ENCODE measurements around the gene CFAP44.
"Not testable (repeated sequence)": the region's sequence is repeated elsewhere in the genome, so short reads cannot be mapped to it uniquely, and the experiment has no call there.

CFAP44 gene, protein sequence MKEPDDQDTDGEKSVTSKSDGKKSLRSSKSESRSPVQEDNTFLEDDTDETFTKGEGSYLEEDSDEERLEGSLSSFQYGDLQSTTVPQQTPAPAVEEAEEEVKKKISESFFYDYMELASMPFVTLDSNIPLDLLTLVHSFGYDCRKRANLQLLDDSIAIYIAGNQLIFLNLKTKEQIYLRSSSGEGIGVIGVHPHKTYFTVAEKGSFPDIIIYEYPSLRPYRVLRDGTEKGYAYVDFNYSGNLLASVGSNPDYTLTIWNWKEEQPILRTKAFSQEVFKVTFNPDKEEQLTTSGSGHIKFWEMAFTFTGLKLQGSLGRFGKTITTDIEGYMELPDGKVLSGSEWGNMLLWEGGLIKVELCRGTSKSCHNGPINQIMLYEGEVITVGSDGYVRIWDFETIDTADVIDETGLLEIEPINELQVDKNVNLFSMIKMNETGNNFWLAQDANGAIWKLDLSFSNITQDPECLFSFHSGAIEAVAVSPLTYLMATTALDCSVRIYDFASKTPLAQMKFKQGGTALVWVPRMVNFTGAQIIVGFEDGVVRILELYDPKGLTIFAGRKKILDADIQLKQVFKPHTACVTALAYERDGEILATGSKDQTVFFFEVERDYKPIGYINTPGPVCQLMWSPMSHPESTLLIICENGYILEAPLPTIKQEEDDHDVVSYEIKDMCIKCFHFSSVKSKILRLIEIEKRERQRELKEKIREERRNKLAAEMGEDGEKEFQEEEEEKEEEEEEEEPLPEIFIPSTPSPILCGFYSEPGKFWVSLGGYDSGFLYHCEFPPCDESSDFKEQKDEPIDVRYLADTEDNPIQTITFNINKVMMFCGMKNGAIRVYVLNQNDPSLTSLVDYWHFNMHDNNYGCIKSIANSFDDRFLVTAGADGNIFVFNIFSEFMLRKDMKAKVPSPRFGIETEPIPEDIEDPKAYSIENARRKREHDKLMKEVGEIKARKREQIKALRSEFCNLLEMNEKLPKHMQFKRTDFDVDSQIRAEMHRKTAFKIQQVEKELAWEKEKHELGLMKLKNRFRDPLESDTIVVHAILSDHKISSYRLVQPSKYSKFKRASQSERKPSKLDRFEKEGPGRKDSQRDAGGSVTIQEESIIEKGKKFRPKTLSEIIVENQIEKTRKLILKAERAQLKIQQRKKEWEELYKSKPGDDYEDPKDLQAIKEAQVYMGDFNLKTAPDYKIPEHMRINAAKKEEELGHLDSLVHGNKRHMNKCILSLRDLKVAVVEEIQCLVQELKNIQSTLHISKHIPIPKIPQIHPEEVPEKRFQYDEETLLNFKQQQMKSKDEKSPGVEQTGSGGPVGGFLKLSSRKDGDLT (N-terminal part only)

DNA sequence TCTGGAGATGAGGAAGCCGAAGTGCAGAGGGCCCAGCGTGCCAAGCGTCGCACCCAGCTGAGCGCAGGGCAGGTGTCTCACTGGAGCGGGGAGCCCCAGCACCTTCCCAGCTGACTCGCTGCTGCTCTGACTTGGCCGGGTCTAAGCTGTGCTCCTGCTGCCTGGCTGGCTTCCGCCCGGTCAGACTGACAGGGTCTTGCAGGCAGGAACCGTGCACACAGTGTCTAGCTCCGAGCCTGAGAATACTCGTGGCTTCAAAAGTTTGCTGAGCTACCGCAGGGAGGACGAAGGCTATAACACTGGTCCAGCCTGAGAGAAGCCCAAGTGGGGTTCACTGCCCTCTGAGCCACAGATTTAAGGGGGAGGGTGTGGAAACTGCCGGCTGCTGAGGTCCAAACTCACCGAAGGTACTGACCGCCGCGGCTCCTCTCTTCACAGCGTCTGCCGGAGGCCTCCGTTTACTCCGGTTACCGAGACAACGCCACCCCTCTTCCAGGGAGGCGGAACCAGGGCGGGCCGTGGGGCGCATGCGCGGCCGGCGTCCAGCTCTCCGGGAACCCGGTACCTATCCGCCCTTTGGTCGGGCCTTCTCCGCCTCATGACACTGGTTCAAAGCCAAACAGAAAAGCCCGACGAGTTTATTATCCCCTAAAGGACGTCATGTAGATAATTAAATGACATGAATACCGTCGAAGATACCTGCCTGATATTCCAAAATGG, at the start of gene CFAP44:
Gene CFAP44 (minus strand): TSS at position 443 of the 720 bp plus-strand sequence. CDS start 7,829 bp downstream, outside the sequence.
- H3K4me3 ChIP-seq (ENCODE audit: low read depth, low read length): no peak within 1 kb of the TSS

DNA sequence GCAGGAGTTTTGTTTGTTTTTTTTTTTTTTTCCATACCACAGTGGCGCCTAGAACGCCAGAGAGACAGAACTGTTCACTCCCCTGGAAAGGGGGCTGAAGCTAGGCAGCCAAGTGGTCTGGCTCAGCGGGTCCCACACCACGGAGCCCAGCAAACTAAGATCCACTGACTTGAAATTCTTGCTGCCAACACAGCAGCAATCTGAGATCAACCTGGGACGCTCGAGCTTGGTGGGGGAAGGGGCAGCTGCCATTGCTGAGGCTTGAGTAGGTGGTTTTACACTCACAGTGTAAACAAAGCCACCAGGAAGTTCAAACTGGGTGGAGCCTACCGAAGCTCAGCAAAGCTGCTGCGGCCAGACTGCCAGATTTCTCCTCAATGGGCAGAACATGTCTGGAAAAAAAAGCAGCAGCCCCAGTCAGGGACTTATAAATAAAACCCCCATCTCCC, 43.9 kb upstream of the CFAP44 start:
- TF ChIP-seq, protein P1, sequence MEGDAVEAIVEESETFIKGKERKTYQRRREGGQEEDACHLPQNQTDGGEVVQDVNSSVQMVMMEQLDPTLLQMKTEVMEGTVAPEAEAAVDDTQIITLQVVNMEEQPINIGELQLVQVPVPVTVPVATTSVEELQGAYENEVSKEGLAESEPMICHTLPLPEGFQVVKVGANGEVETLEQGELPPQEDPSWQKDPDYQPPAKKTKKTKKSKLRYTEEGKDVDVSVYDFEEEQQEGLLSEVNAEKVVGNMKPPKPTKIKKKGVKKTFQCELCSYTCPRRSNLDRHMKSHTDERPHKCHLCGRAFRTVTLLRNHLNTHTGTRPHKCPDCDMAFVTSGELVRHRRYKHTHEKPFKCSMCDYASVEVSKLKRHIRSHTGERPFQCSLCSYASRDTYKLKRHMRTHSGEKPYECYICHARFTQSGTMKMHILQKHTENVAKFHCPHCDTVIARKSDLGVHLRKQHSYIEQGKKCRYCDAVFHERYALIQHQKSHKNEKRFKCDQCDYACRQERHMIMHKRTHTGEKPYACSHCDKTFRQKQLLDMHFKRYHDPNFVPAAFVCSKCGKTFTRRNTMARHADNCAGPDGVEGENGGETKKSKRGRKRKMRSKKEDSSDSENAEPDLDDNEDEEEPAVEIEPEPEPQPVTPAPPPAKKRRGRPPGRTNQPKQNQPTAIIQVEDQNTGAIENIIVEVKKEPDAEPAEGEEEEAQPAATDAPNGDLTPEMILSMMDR (IDR thresholded peaks at IDR 0.05; ENCODE audit: borderline replicate concordance, insufficient read depth, low read depth, low read length): no peak
- no peak overlapping the region for H3K4me3 ChIP-seq (ENCODE audit: low read depth, low read length)

More for the DNA sequence above, at the start of gene CFAP44:
- TF ChIP-seq, protein P1 (IDR thresholded peaks at IDR 0.05; ENCODE audit: borderline replicate concordance, insufficient read depth, low read depth, low read length): no peak

DNA sequence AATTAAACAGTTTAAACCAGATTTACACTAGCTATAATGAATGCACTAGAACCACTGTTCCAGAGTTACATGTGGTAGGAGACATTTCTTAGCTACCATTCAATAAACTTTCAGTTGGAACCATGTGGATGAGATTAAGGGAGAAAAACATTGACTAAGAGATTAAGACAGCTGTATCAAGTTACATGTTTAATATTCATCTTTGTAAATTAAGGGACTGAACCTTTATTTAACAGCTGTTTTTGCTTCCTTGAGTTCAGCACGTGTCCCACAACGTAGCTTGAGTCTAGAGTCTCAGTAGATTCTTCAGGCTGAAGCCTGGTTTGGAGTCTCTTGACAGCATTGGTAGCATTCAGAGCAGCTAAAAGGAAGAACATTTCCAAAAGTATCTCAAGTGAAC, 27.2 kb upstream of the CFAP44 start:
- no peak overlapping the region for H3K4me3 ChIP-seq (ENCODE audit: low read depth, low read length)
- TF ChIP-seq, protein P1 (IDR thresholded peaks at IDR 0.05; ENCODE audit: borderline replicate concordance, insufficient read depth, low read depth, low read length): no peak

DNA sequence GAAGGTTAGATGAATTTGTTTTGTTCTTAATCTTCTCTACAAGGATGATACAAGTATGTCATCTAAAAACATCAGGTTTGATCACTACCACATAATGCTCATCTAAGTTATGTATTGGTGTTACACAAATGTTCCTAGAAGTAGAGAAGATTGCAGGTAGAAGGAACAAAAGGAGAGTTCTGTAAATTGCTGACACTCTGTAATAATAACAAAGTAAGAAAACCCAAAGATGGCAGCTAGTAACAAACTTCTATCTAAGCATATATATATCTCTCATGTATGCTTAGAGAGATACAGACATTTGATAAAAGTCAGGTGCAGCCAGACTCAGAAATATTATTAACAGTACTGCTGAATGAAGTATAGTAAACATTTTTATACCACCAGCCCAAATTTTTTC, 20.2 kb upstream of the CFAP44 start:
- TF ChIP-seq, protein P1 (IDR thresholded peaks at IDR 0.05; ENCODE audit: borderline replicate concordance, insufficient read depth, low read depth, low read length): no peak
- no peak overlapping the region for H3K4me3 ChIP-seq (ENCODE audit: low read depth, low read length)

DNA sequence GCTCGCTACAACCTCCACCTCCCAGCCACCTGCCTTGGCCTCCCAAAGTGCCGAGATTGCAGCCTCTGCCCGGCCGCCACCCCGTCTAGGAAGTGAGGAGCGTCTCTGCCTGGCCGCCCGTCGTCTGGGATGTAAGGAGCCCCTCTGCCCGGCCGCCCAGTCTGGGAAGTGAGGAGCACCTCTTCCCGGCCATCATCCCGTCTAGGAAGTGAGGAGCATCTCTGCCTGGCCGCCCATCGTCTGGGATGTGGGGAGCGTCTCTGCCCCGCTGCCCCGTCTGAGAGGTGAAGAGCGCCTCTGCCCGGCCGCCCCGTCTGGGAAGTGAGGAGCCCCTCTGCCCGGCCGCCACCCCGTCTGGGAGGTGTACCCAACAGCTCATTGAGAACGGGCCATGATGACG, 17.3 kb upstream of the CFAP44 start:
- not testable (repeated sequence) for H3K4me3 ChIP-seq (ENCODE audit: low read depth, low read length)

DNA sequence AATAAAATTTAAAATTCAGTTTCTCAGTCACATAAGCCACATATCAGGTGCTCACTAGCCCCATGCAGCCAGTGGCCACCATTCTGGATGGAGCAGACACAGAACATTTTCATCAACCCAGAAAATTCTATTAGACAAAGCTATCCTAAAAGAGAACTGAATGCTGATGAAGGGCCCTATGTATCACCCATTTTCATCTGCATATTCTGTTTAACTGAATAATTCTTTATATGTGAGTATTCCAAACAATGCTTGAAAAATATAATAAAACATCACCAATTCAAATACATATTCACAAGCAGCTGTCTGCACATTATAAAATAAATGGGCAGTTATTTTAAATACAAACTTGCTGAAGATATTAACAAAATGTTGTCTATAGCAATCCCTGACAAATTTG, 14.2 kb upstream of the CFAP44 start:
- H3K4me3 ChIP-seq (ENCODE audit: low read depth, low read length): no peak overlapping the region
- TF ChIP-seq, protein P1 (IDR thresholded peaks at IDR 0.05; ENCODE audit: borderline replicate concordance, insufficient read depth, low read depth, low read length): no peak
